ENCODE results near the gene MAPK1.

DNA sequence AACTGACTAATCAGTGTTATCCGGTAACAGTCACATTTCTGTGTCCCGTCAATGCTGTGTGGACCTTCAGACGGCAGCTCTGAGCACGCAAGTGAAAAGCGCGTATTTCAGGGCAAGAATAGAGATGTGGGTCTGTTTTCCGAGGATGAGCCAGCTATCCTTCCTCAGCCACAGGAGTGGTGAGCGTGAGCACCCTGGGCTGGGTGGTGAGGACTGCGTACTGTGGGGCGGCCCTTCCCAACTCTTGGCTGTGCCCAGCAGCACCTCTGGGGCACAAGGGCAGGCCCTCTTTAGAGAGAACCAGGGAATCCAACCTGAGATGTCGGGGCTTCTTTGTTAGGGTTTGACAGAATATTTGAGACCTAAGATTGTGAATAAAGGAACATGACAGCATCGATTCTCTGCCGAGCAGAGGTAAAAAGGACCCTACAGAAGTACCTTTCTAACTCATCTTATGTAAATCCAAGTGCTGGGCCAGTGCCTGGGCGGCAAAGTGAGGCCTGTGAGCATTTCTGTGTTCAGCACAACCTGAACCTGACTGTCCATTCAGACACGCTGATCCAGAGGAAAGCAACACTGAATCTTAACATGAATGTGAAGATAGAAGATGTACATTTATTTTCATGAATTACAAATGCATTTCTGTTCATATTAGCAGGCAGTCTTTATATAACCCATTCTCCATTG is 105.3 kb downstream of the MAPK1 start:
- no peak for TF ChIP-seq EZH2 (IDR thresholded peaks at IDR 0.05; ENCODE audit: insufficient read depth, poor library complexity, severe bottlenecking)
- no peak for TF ChIP-seq EZH2phosphoT487 (IDR thresholded peaks at IDR 0.05; ENCODE audit: insufficient read depth, low read depth)
